ENCODE data around the gene LSM4.
A peak's percentile ranks its signal among the peaks of the same experiment; 100 is the strongest.

- TF ChIP-seq CTCF (IDR thresholded peaks at IDR 0.05; ENCODE audit: insufficient read depth, low read length, poor library complexity, severe bottlenecking) (peak; percentile 33), EZH2phosphoT487 (conservative IDR thresholded peaks at IDR 0.05; ENCODE audit: low read length) (no peak)
These were observed at the start of gene LSM4 for GRCh38 chr19:18322759-18323460.
